HepG2 (cell line): Measurements from ENCODE around the gene ECSCR. TPM values are rescaled to one million over a fixed set of nuclear protein-coding genes. Genes with fewer than 3 reads are reported as not detected.

Source experiments
- ATAC-seq: fragments of 200-7000 bp; cut with Tn5 transposase; 3 replicates; pipeline ENCODE4 v1.9.1; 2020; ENCODE audit warnings: mild to moderate bottlenecking, moderate library complexity
- BruUV-seq: library from RNA; stranded (reverse); fragments of 400-500 nt; replicated peaks from 2 replicates; lab custom pipeline; 2021; lab: Mats Ljungman, UMichigan
- CTCF ChIA-PET: fragments of 300-600 bp; formaldehyde crosslinking; extraction: SDS; loops from one replicate; lab custom pipeline; 2021; ENCODE audit warnings: low total read pairs, inconsistent platforms, low intra/inter-chr PET ratio; lab: Yijun Ruan, JAX
- POLR2A ChIA-PET: fragments of 350-600 bp; sonication (Branson Sonifier 250); formaldehyde crosslinking; loops from one replicate; lab custom pipeline; 2020; ENCODE audit warnings: antibody characterized with exemption, inconsistent platforms; lab: Yijun Ruan, JAX
- DNase-seq: peaks from one replicate; pipeline ENCODE4 v3.0.0-alpha.2; 2015; ENCODE audit warnings: low spot score
- FAIRE-seq: peaks from 3 replicates; lab custom pipeline; 2011; peaks lifted over from hg19 to GRCh38; lab: Jason Lieb, UNC
- H2AFZ ChIP-seq: one replicate; pipeline ENCODE4 v1.6.1; 2011; ENCODE audit warnings: low read length, inconsistent platforms
- H3K27ac ChIP-seq: fragments of 300-600 bp; 3 replicates; pipeline ENCODE4 v1.8.0; 2011; ENCODE audit warnings: mixed run types, mild to moderate bottlenecking, mixed read lengths, low read length, inconsistent platforms; ENCODE audit not compliant: insufficient read depth; ENCODE audit errors: extremely low read length
- H3K27me3 ChIP-seq, 2 experiments: fragments of 200-600 bp in 1 of 2; 2 replicates in 1 of 2; 3 replicates in 1 of 2; pipeline versions ENCODE4 v1.6.0 to v1.8.0; 2011; ENCODE audit warnings: low read length in 2 of 2, mild to moderate bottlenecking in 2 of 2, moderate library complexity in 2 of 2, inconsistent platforms in 1 of 2; ENCODE audit not compliant: insufficient read depth in 2 of 2, control insufficient read depth in 1 of 2
- H3K36me3 ChIP-seq, 2 experiments: fragments of 200-600 bp in 1 of 2; replicated peaks in 1 of 2; 2 replicates in 1 of 2; 3 replicates in 1 of 2; pipeline versions ENCODE4 v1.5.1 to v1.8.0; 2011; ENCODE audit warnings: low read length in 2 of 2, inconsistent platforms in 1 of 2; ENCODE audit not compliant: insufficient read depth in 2 of 2, control insufficient read depth in 1 of 2
- H3K4me1 ChIP-seq: 2 replicates; pipeline ENCODE4 v1.5.1; 2012; ENCODE audit warnings: low read length, inconsistent platforms; ENCODE audit not compliant: insufficient read depth
- H3K4me2 ChIP-seq: 2 replicates; pipeline ENCODE4 v1.6.0; 2011; ENCODE audit warnings: low read depth, low read length, inconsistent platforms
- H3K4me3 ChIP-seq, 3 experiments: fragments of 200-600 bp in 1 of 3; sonication (generic), shearing (Covaris generic) in 1 of 3; replicated peaks in 1 of 3; 2 replicates each; pipeline ENCODE4 v1.5.1; 2011 to 2016; ENCODE audit warnings: low read length in 3 of 3, inconsistent platforms in 2 of 3, low read depth in 2 of 3, mild to moderate bottlenecking in 2 of 3, control low read depth in 1 of 3, mixed read lengths in 1 of 3; ENCODE audit not compliant: insufficient read depth in 1 of 3
- H3K79me2 ChIP-seq: one replicate; pipeline ENCODE4 v1.6.1; 2011; ENCODE audit warnings: low read length, inconsistent platforms; ENCODE audit not compliant: insufficient read depth
- H3K9ac ChIP-seq: 2 replicates; pipeline ENCODE4 v1.6.0; 2011; ENCODE audit warnings: mild to moderate bottlenecking, low read depth, low read length, inconsistent platforms; ENCODE audit not compliant: insufficient read depth
- H3K9me3 ChIP-seq: 2 replicates; pipeline ENCODE4 v1.5.1; 2012; ENCODE audit warnings: mild to moderate bottlenecking, low read length
- H4K20me1 ChIP-seq: 2 replicates; pipeline ENCODE4 v1.6.0; 2011; ENCODE audit warnings: inconsistent platforms, mild to moderate bottlenecking, low read length, moderate library complexity; ENCODE audit not compliant: insufficient read depth
- ATF7-NPFF ChIP-seq: sonication (generic); formaldehyde crosslinking; IDR thresholded peaks from 2 replicates; pipeline ENCODE4 v1.8.1; 2023; ENCODE audit warnings: mild to moderate bottlenecking, low read depth, missing genetic modification reagents, moderate library complexity
- JUND ChIP-seq: sonication (generic); formaldehyde crosslinking; IDR thresholded peaks from 2 replicates; pipeline ENCODE4 v1.8.0; 2022; ENCODE audit warnings: mild to moderate bottlenecking, missing genetic modification reagents
- KDM3A ChIP-seq: IDR thresholded peaks from 2 replicates; pipeline ENCODE4 v1.6.1; 2018; ENCODE audit warnings: low read depth, missing compliant biosample characterization
- REPIN1 ChIP-seq: sonication (generic); formaldehyde crosslinking; IDR thresholded peaks from 2 replicates; pipeline ENCODE4 v1.8.0; 2022; ENCODE audit warnings: missing genetic modification reagents, low read depth, mild to moderate bottlenecking, borderline replicate concordance
- RFX1 ChIP-seq: fragments of 450-650 bp; IDR thresholded peaks from 2 replicates; pipeline ENCODE4 v1.6.1; 2017
- SP2 ChIP-seq: sonication (generic); formaldehyde crosslinking; IDR thresholded peaks from 2 replicates; pipeline ENCODE4 v1.5.1; 2020; ENCODE audit warnings: mild to moderate bottlenecking, missing genetic modification reagents
- ZNF7 ChIP-seq: IDR thresholded peaks from 2 replicates; pipeline ENCODE4 v1.6.1; 2016; ENCODE audit warnings: missing biosample characterization, missing genetic modification reagents
- ZNF816 ChIP-seq: sonication (generic); formaldehyde crosslinking; IDR thresholded peaks from 2 replicates; pipeline ENCODE4 v1.8.0; 2022; ENCODE audit warnings: missing genetic modification reagents, mild to moderate bottlenecking, borderline replicate concordance
- WGBS: methylation state at CpG from one replicate; pipeline ENCODE4 v1.1.6; 2017; ENCODE audit warnings: low lambda C conversion rate; 5-methylcytosine and 5-hydroxymethylcytosine counted together
- in situ Hi-C: cut with HindIII; loops from 2 replicates; pipeline ENCODE4 v1.10.0; 2017; ENCODE audit warnings: low pct_unique_long_range_greater_than_20kb; ENCODE audit not compliant: extremely low pct_ligation_motif_present
- intact Hi-C: fragments of 100-400 bp; cut with micrococcal nuclease; formaldehyde crosslinking; loops from one replicate; pipeline ENCODE4 v1.10.0; 2022; ENCODE audit not compliant: unreplicated experiment
- polyA plus RNA-seq, 8 experiments: library from polyadenylated mRNA; depleted of rRNA in 3 of 8; stranded (reverse) in 7 of 8; unstranded in 1 of 8; fragments of >200 nt; fragmentation: Illumina TruSeq in 4 of 8; extraction: Trizol in 4 of 8; gene quantifications; 2 replicates each; pipeline versions ENCODE4 v1.2.1 to v1.2.3, GENCODE V29; 2011 to 2016; ENCODE audit warnings: low read depth in 4 of 8, missing spikeins in 1 of 8, mixed read lengths in 1 of 8; ENCODE audit not compliant: insufficient read depth in 1 of 8
- total RNA-seq, 5 experiments: library from RNA; depleted of rRNA; stranded (reverse); fragments of >200 nt; fragmentation: Illumina TruSeq; extraction: Trizol; gene quantifications; 2 replicates each; pipeline ENCODE4 v1.2.3, GENCODE V29; 2016; ENCODE audit warnings: low read depth in 1 of 5
- TF ChIP-seq, protein P1 (sequence below): sonication (generic); formaldehyde crosslinking; IDR thresholded peaks from 2 replicates; pipeline ENCODE4 v1.5.0; 2020; ENCODE audit warnings: missing genetic modification reagents, mild to moderate bottlenecking, borderline replicate concordance
- TF ChIP-seq, protein P2 (sequence below): sonication (generic); formaldehyde crosslinking; IDR thresholded peaks from 2 replicates; pipeline ENCODE4 v1.4.0; 2020; ENCODE audit warnings: mild to moderate bottlenecking, missing genetic modification reagents
- TF ChIP-seq, protein P3 (sequence below): sonication (generic); formaldehyde crosslinking; IDR thresholded peaks from 2 replicates; pipeline ENCODE4 v1.4.0; 2020; ENCODE audit warnings: missing genetic modification reagents; ENCODE audit errors: not compliant biosample characterization
- TF ChIP-seq, protein P4 (sequence below): sonication (generic); formaldehyde crosslinking; IDR thresholded peaks from 2 replicates; pipeline ENCODE4 v1.4.0; 2020; ENCODE audit warnings: missing genetic modification reagents, borderline replicate concordance

The ECSCR gene
- total and polyA plus RNA-seq, 2 of the 13 experiments (the other 11 are each of a cell fraction or from before 2014, with no cell fraction given) = 0.18 TPM; not detected in 1

DNA sequence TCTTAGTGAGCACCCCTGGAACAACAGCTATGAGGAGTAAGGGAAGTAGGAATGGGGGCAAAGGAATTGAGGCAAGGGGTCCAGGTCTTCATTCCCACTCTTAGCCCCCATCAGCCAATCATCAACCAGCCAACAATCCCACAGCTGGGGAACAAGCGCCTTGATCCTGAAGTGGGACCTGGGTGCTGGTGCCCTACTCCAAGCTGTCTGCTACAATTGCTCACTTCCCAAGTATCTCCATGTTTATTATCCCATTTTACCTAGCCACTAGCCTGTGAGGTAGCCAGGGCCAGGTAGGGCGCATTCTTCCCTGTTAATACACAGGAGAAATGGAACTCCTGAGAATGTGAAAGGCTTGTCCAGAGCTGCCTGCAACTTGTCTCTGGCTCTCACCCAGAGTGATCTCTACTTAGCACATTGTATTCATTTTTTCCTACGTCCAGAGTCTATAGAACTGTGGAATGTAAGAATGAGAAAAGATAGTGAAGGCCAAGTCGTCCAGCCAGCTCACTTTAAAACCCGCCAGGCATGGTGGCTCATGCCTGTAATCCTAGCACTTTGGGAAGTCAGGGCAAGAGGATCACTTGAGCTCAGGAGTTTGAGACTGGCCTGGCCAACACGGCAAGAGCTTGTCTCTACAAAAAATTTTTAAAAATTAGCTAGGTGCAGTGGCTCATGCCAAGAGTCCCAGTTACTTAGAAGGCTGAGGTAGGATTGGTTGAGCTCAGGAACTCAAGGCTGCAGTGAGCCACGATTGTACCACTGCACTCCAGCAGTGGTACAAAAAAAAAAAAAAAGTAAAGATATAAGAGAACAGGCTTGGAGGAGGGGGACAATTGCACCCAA is 17.0 kb downstream of the ECSCR start:
- Histone ChIP-seq H2AFZ (no peak overlapping the region), H3K4me1 (no peaks in the 10 kb centered on the region), H3K27ac (no peak overlapping the region), H3K4me3 (no peak overlapping the region), H3K4me2 (no peak overlapping the region), H3K9ac (no peak overlapping the region), H3K79me2 (no peaks in the 10 kb centered on the region), H3K27me3 (peaks cover 0 to 11% of the 10 kb centered on the region in 2 experiments; a peak in 2 of 5 replicates), H4K20me1 (no peaks in the 10 kb centered on the region), H3K36me3 (no peaks in the 10 kb centered on the region), H3K9me3 (no peaks in the 10 kb centered on the region)
- BruUV-seq = no TSS peak
- ATAC-seq (peak; percentile 38; the same call in 2 of the 3 replicates), FAIRE-seq (no peak), DNase-seq (no peak)
- CTCF ChIA-PET = no interaction called here
- in situ Hi-C loops = no loop called here
- POLR2A ChIA-PET = interaction anchor here (0.7 to 1.5 kb wide), 2 partner anchors 38 to 57 kb away, joined by 3 to 5 read pairs; no protein-coding TSS in a partner anchor
- intact Hi-C loops = no loop called here
- 20% methylated on average over 7 of the region's 7 CpGs for WGBS
- TF ChIP-seq, protein P1, sequence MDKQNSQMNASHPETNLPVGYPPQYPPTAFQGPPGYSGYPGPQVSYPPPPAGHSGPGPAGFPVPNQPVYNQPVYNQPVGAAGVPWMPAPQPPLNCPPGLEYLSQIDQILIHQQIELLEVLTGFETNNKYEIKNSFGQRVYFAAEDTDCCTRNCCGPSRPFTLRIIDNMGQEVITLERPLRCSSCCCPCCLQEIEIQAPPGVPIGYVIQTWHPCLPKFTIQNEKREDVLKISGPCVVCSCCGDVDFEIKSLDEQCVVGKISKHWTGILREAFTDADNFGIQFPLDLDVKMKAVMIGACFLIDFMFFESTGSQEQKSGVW (CRISPR knock-in tag) = no peak
- TF ChIP-seq KDM3A = no peak
- no peak for TF ChIP-seq JUND (CRISPR knock-in tag)
- no peak for TF ChIP-seq ZNF7 (CRISPR knock-in tag)
- TF ChIP-seq SP2 (CRISPR knock-in tag) = no peak
- no peak for TF ChIP-seq REPIN1 (CRISPR knock-in tag)
- no peak for TF ChIP-seq RFX1
- TF ChIP-seq, protein P2, sequence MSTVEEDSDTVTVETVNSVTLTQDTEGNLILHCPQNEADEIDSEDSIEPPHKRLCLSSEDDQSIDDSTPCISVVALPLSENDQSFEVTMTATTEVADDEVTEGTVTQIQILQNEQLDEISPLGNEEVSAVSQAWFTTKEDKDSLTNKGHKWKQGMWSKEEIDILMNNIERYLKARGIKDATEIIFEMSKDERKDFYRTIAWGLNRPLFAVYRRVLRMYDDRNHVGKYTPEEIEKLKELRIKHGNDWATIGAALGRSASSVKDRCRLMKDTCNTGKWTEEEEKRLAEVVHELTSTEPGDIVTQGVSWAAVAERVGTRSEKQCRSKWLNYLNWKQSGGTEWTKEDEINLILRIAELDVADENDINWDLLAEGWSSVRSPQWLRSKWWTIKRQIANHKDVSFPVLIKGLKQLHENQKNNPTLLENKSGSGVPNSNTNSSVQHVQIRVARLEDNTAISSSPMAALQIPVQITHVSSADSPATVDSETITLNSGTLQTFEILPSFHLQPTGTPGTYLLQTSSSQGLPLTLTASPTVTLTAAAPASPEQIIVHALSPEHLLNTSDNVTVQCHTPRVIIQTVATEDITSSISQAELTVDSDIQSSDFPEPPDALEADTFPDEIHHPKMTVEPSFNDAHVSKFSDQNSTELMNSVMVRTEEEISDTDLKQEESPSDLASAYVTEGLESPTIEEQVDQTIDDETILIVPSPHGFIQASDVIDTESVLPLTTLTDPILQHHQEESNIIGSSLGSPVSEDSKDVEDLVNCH (CRISPR knock-in tag) = no peak
- no peak for TF ChIP-seq ZNF816 (CRISPR knock-in tag)
- TF ChIP-seq, protein P3, sequence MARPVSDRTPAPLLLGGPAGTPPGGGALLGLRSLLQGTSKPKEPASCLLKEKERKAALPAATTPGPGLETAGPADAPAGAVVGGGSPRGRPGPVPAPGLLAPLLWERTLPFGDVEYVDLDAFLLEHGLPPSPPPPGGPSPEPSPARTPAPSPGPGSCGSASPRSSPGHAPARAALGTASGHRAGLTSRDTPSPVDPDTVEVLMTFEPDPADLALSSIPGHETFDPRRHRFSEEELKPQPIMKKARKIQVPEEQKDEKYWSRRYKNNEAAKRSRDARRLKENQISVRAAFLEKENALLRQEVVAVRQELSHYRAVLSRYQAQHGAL (CRISPR knock-in tag) = no peak
- TF ChIP-seq, protein P4, sequence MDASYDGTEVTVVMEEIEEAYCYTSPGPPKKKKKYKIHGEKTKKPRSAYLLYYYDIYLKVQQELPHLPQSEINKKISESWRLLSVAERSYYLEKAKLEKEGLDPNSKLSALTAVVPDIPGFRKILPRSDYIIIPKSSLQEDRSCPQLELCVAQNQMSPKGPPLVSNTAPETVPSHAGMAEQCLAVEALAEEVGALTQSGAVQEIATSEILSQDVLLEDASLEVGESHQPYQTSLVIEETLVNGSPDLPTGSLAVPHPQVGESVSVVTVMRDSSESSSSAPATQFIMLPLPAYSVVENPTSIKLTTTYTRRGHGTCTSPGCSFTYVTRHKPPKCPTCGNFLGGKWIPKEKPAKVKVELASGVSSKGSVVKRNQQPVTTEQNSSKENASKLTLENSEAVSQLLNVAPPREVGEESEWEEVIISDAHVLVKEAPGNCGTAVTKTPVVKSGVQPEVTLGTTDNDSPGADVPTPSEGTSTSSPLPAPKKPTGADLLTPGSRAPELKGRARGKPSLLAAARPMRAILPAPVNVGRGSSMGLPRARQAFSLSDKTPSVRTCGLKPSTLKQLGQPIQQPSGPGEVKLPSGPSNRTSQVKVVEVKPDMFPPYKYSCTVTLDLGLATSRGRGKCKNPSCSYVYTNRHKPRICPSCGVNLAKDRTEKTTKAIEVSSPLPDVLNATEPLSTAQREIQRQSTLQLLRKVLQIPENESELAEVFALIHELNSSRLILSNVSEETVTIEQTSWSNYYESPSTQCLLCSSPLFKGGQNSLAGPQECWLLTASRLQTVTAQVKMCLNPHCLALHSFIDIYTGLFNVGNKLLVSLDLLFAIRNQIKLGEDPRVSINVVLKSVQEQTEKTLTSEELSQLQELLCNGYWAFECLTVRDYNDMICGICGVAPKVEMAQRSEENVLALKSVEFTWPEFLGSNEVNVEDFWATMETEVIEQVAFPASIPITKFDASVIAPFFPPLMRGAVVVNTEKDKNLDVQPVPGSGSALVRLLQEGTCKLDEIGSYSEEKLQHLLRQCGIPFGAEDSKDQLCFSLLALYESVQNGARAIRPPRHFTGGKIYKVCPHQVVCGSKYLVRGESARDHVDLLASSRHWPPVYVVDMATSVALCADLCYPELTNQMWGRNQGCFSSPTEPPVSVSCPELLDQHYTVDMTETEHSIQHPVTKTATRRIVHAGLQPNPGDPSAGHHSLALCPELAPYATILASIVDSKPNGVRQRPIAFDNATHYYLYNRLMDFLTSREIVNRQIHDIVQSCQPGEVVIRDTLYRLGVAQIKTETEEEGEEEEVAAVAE = no peak
- TF ChIP-seq ATF7-NPFF = no peak
